ENCODE data around the gene LDLR.

- no peak for TF ChIP-seq GATA2 (IDR thresholded peaks at IDR 0.05; ENCODE audit: low read depth, low read length)
- no peak for TF ChIP-seq GATA3 (IDR thresholded peaks at IDR 0.05; ENCODE audit: low read depth, low read length)
These were observed 86.7 kb downstream of the LDLR start for GRCh38 chr19:11175920-11176319.

Measured in SH-SY5Y (cell line).